Sigmoid colon (tissue), 7 donors: ENCODE measurements around the gene PRPF18. TPM values are rescaled to one million over a fixed set of nuclear protein-coding genes. Genes with fewer than 3 reads are reported as not detected.

Source experiments
- DNase-seq: peaks from one replicate; pipeline ENCODE4 v3.0.0-alpha.2; 2019
- H3K27ac ChIP-seq, 4 donors: fragments of 200-600 bp; sonication (generic); one replicate each; pipeline ENCODE4 v1.5.1; 2016 to 2019; ENCODE audit warnings: mild to moderate bottlenecking in 1 of 4
- H3K27me3 ChIP-seq, 3 donors: fragments of 200-600 bp; sonication (generic); one replicate each; pipeline ENCODE4 v1.5.1; 2019; ENCODE audit warnings: mild to moderate bottlenecking in 1 of 3
- H3K36me3 ChIP-seq, 4 donors: fragments of 200-600 bp; sonication (generic); one replicate each; pipeline ENCODE4 v1.5.1; 2016 to 2019
- H3K4me1 ChIP-seq, 4 donors: fragments of 200-600 bp; sonication (generic); one replicate each; pipeline ENCODE4 v1.5.1; 2017 to 2019
- H3K4me3 ChIP-seq, 4 donors: fragments of 200-600 bp; sonication (generic); one replicate each; pipeline ENCODE4 v1.5.1; 2017 to 2019; ENCODE audit warnings: mild to moderate bottlenecking in 2 of 4, moderate library complexity in 1 of 4
- H3K9me3 ChIP-seq, 4 donors: fragments of 200-600 bp in 3 of 4; sonication (generic) in 3 of 4; one replicate each; pipeline versions ENCODE4 v1.5.1 to v1.6.1; 2013 to 2019
- EP300 ChIP-seq, 4 donors: sonication (generic); formaldehyde crosslinking; IDR thresholded peaks; one replicate each; pipeline ENCODE4 v1.6.1; 2017; ENCODE audit warnings: antibody characterized with exemption in 4 of 4
- POLR2A ChIP-seq, 2 donors: fragments of 450-650 bp; IDR thresholded peaks; one replicate each; pipeline ENCODE4 v1.6.1; 2016; ENCODE audit warnings: antibody characterized with exemption in 2 of 2, mild to moderate bottlenecking in 2 of 2, moderate library complexity in 2 of 2
- POLR2AphosphoS5 ChIP-seq, 4 donors: sonication (generic); formaldehyde crosslinking; IDR thresholded peaks; one replicate each; pipeline ENCODE4 v1.6.1; 2017; ENCODE audit warnings: antibody characterized with exemption in 4 of 4
- WGBS, 2 donors: extraction: QIAGEN DNeasy Blood & Tissue Kit; methylation state at CpG; one replicate each; pipeline ENCODE4 v1.1.7; 2013; 5-methylcytosine and 5-hydroxymethylcytosine counted together
- intact Hi-C: fragments of 100-400 bp; cut with DNase I; formaldehyde crosslinking; loops from one replicate; pipeline ENCODE4 v1.15.1; 2023
- polyA plus RNA-seq, 3 donors: library from polyadenylated mRNA; stranded (reverse); fragments of 200-250 nt; gene quantifications; one replicate each; pipeline ENCODE4 v1.2.3, GENCODE V29; 2013
- total RNA-seq, 4 donors: library from RNA; depleted of rRNA; stranded (reverse); fragments of >200 nt; gene quantifications; one replicate each; pipeline ENCODE4 v1.1.0, GENCODE V29; 2016
- TF ChIP-seq, protein P1 (sequence below), 4 experiments: fragments of 450-650 bp in 3 of 4; fragments of 200-600 bp in 1 of 4; IDR thresholded peaks; one replicate each; pipeline ENCODE4 v1.5.1; 2016 to 2019; ENCODE audit warnings: antibody characterized with exemption in 4 of 4, mild to moderate bottlenecking in 3 of 4, moderate library complexity in 2 of 4
- donor health status: healthy with polysubstance abuse.
- donor health status: Bipolar disorder and iron deficiency.
- donor health status: healthy.

PRPF18 gene
- total and polyA plus RNA-seq, 7 donors: 21.2 to 39.3 (median 27.5) TPM

DNA sequence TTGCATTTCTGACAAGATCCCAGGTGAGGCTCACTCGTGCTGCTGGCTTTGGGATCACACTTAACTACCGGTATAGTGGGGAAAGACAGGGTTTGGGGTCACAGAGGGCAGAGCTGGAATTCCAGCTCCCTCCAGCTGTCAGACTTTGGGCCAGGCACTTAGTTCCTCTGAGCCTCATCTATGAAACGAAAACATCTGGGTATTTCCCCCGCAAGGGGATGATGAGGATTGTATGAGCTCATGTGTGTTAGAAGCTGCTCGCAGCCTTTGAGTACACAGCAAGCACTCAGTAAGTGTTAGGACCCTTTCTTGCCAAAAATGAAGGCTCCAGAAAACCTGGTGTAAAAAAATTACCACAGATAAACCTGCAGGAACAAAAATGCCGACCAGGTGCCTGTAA lies 66.1 kb downstream of the PRPF18 start:
- no peaks in the 10 kb centered on the region for H3K9me3 ChIP-seq
- 83 to 85% methylated on average over 6 of the region's 6 CpGs for WGBS, 2 donors
- TF ChIP-seq POLR2AphosphoS5 (IDR thresholded peaks at IDR 0.05) (no peak), POLR2A (IDR thresholded peaks at IDR 0.05) (no peak), EP300 (IDR thresholded peaks at IDR 0.05) (no peak)
- TF ChIP-seq, protein P1, sequence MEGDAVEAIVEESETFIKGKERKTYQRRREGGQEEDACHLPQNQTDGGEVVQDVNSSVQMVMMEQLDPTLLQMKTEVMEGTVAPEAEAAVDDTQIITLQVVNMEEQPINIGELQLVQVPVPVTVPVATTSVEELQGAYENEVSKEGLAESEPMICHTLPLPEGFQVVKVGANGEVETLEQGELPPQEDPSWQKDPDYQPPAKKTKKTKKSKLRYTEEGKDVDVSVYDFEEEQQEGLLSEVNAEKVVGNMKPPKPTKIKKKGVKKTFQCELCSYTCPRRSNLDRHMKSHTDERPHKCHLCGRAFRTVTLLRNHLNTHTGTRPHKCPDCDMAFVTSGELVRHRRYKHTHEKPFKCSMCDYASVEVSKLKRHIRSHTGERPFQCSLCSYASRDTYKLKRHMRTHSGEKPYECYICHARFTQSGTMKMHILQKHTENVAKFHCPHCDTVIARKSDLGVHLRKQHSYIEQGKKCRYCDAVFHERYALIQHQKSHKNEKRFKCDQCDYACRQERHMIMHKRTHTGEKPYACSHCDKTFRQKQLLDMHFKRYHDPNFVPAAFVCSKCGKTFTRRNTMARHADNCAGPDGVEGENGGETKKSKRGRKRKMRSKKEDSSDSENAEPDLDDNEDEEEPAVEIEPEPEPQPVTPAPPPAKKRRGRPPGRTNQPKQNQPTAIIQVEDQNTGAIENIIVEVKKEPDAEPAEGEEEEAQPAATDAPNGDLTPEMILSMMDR (IDR thresholded peaks at IDR 0.05): no peak
- no peak overlapping the region for H3K4me3 ChIP-seq
- H3K27me3 ChIP-seq: no peaks in the 10 kb centered on the region
- intact Hi-C loops: no loop called here
- H3K4me1 ChIP-seq: no peaks in the 10 kb centered on the region
- no peak for DNase-seq
- peaks cover 11 to 96% (median 43%) of the 10 kb centered on the region in 4 donors for H3K36me3 ChIP-seq
- no peak overlapping the region for H3K27ac ChIP-seq

GRCh38 chr10:13654118-13654830 lies 67.5 kb downstream of the PRPF18 start:
- WGBS, 2 donors: 91 to 95% methylated on average over 8 of the region's 8 CpGs
- Histone ChIP-seq H3K27me3 (no peaks in the 10 kb centered on the region), H3K4me3 (no peak overlapping the region), H3K4me1 (peaks cover 0 to 6% (median 5%) of the 10 kb centered on the region in 4 donors), H3K9me3 (no peaks in the 10 kb centered on the region), H3K27ac (no peak overlapping the region), H3K36me3 (peaks cover 11 to 98% (median 41%) of the 10 kb centered on the region in 4 donors)
- intact Hi-C loops: no loop called here
- no peak for DNase-seq
- TF ChIP-seq POLR2AphosphoS5 (IDR thresholded peaks at IDR 0.05): no peak
- no peak for TF ChIP-seq EP300 (IDR thresholded peaks at IDR 0.05)
- TF ChIP-seq, protein P1 (IDR thresholded peaks at IDR 0.05): no peak
- no peak for TF ChIP-seq POLR2A (IDR thresholded peaks at IDR 0.05)

DNA sequence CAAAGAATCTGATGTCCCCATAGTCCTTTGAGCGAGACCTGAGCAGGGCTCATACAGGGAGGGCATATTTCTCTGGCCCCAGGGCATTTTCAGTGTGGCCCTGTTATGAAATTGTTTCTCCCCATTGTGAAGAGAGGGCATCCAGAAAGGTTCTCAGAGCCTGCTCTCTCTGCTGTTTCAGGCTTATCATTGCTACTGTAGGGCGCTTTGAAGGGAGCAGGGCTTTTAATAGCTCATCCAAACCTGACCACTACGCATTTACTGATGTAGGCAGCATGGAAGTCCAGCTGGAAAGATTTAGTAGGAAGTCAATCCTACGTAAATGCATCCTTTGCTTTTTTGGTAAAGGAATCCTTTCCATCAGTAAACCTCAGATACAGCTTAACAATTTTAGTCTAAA lies 68.1 kb downstream of the PRPF18 start:
- TF ChIP-seq, protein P1 (IDR thresholded peaks at IDR 0.05): no peak
- TF ChIP-seq POLR2AphosphoS5 (IDR thresholded peaks at IDR 0.05) (no peak), EP300 (IDR thresholded peaks at IDR 0.05) (no peak), POLR2A (IDR thresholded peaks at IDR 0.05) (no peak)
- WGBS, 2 donors: 89 to 96% methylated on average over 4 of the region's 4 CpGs
- peaks cover 11 to 95% (median 40%) of the 10 kb centered on the region in 4 donors for H3K36me3 ChIP-seq

DNA sequence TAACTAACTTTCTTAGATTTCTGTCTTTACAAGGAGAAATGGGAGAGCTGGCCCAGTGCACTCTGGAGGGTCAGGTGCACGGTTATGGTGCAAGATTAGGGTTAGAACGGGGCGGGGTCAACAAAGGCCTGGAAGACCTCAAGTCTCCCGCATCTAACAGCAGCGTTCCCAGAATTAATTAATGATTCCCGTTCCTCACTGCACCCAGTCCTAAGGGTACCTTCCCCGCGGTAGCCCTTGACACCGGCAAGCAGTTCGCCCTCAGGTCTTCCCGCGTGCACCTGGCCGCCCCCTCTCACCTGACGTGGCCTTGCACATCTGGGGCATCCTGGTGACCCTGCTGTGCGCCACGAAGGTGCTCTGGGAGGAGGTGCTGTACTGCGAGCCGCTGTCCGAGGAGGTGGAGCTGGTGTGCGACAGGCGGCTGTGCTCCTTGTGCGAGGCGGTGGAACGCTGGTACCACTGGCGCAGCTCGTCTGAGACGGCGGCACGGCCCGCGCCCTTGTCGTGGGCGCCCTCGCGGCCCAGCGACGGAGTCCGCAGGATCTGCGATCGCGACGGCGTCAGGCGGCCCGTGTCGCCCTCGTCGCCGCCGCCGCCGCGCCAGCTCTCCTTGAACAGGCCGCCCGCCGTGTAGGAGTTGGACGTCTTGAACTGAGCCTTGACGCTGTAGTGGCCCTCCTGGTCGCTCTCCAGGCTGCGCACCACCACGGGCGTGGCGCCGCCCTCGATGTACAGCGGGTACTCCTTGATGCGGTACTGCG lies 69.8 kb downstream of the PRPF18 start:
- intact Hi-C loops: no loop called here

More for the DNA sequence above, 68.1 kb downstream of the PRPF18 start:
- peaks cover 0 to 12% (median 11%) of the 10 kb centered on the region in 4 donors for H3K4me1 ChIP-seq
- H3K27me3 ChIP-seq: no peaks in the 10 kb centered on the region
- H3K27ac ChIP-seq: no peak overlapping the region
- no peak for DNase-seq
- intact Hi-C loops: no loop called here
- H3K9me3 ChIP-seq: no peaks in the 10 kb centered on the region
- H3K4me3 ChIP-seq: no peak overlapping the region

More for the DNA sequence above, 69.8 kb downstream of the PRPF18 start:
- H3K4me1 ChIP-seq: peaks cover 0 to 29% (median 17%) of the 10 kb centered on the region in 4 donors
- WGBS, 2 donors: 96 to 97% methylated on average over 68 of the region's 68 CpGs
- no peak for DNase-seq
- H3K4me3 ChIP-seq: no peak overlapping the region
- no peaks in the 10 kb centered on the region for H3K27me3 ChIP-seq
- H3K9me3 ChIP-seq: no peaks in the 10 kb centered on the region
- no peak for TF ChIP-seq POLR2AphosphoS5 (IDR thresholded peaks at IDR 0.05)
- TF ChIP-seq POLR2A (IDR thresholded peaks at IDR 0.05): no peak
- TF ChIP-seq EP300 (IDR thresholded peaks at IDR 0.05): no peak
- TF ChIP-seq, protein P1 (IDR thresholded peaks at IDR 0.05): no peak
- no peak overlapping the region for H3K27ac ChIP-seq
- H3K36me3 ChIP-seq: peaks cover 11 to 78% (median 31%) of the 10 kb centered on the region in 4 donors
